HepG2 (cell line): ENCODE results near the gene ABCC1.

Experiments
- BORCS8-MEF2B ChIP-seq: sonication (generic); formaldehyde crosslinking; IDR thresholded peaks from 2 replicates; pipeline ENCODE4 v1.8.0; 2022; ENCODE audit warnings: mild to moderate bottlenecking, missing genetic modification reagents
- FOXA3 ChIP-seq: IDR thresholded peaks from 2 replicates; pipeline ENCODE4 v1.6.1; 2016; ENCODE audit warnings: missing genetic modification reagents, missing compliant biosample characterization
- HNF4A ChIP-seq: sonication (generic); formaldehyde crosslinking; IDR thresholded peaks from 2 replicates; pipeline ENCODE4 v1.4.0; 2020; ENCODE audit warnings: missing genetic modification reagents
- PRMT3 ChIP-seq: sonication (generic); formaldehyde crosslinking; IDR thresholded peaks from 2 replicates; pipeline ENCODE4 v1.8.1; 2022; ENCODE audit warnings: low read depth, mild to moderate bottlenecking, moderate library complexity, missing genetic modification reagents, borderline replicate concordance
- ZBTB44 ChIP-seq: sonication (generic); formaldehyde crosslinking; IDR thresholded peaks from 2 replicates; pipeline ENCODE4 v1.4.0; 2020; ENCODE audit warnings: missing genetic modification reagents
- ZBTB7B ChIP-seq: sonication (generic); formaldehyde crosslinking; IDR thresholded peaks from 2 replicates; pipeline ENCODE4 v1.4.0; 2020; ENCODE audit warnings: missing genetic modification reagents
- ZNF263 ChIP-seq: sonication (generic); formaldehyde crosslinking; IDR thresholded peaks from 2 replicates; pipeline ENCODE4 v1.4.0; 2020; ENCODE audit warnings: missing genetic modification reagents
- TF ChIP-seq, protein P1 (sequence below): sonication (generic); formaldehyde crosslinking; IDR thresholded peaks from 2 replicates; pipeline ENCODE4 v1.5.0; 2020; ENCODE audit warnings: mild to moderate bottlenecking, missing genetic modification reagents, moderate library complexity

DNA sequence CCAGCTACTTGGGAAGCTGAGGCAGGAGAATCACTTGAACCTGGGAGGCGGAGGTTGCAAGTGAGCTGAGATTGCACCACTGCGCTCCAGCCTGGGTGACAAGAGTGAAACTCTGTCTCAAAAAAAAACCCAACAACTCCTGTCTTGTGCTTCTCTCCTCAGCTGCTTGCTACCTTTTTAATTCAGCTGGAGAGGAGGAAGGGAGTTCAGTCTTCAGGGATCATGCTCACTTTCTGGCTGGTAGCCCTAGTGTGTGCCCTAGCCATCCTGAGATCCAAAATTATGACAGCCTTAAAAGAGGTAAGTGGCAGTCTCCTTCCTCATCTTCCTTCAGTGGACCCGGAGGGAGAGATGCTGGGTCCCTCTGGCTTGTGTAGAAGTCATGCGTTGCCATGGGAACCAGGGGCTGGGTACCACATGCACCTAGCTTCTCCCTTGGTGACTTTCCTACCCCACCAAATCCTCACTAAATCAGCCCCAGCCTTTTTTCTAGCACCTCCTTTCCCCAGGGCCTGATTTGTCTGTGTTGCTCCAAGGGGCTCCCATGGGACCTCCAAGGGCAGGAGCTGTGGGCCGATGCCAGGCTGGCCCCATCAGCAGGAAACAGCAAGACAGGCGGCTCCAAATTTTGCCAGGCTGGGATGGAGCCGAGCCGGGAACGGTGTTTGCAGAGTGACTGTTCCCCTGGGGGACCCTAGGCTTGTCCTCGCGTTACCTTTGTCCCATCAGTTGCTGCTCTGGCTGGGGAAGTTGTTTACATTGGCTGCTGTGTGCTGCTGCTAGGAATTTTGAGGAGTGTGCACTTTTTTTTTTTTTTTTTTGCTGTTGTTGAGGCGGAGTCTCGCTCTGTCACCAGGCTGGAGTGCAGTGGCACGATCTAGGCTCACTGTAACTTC, 65.2 kb downstream of the ABCC1 start:
- TF ChIP-seq FOXA3 (CRISPR knock-in tag) (peak; percentile 95), ZBTB7B (CRISPR knock-in tag) (0 out of 2 replicates have a peak, but pooled peaks have one; percentile 59), PRMT3 (CRISPR knock-in tag) (no peak), ZNF263 (no peak), ZBTB44 (CRISPR knock-in tag) (no peak), BORCS8-MEF2B (no peak), HNF4A (CRISPR knock-in tag) (peak; percentile 57; the same call in 1 of the 2 replicates)
- TF ChIP-seq, protein P1, sequence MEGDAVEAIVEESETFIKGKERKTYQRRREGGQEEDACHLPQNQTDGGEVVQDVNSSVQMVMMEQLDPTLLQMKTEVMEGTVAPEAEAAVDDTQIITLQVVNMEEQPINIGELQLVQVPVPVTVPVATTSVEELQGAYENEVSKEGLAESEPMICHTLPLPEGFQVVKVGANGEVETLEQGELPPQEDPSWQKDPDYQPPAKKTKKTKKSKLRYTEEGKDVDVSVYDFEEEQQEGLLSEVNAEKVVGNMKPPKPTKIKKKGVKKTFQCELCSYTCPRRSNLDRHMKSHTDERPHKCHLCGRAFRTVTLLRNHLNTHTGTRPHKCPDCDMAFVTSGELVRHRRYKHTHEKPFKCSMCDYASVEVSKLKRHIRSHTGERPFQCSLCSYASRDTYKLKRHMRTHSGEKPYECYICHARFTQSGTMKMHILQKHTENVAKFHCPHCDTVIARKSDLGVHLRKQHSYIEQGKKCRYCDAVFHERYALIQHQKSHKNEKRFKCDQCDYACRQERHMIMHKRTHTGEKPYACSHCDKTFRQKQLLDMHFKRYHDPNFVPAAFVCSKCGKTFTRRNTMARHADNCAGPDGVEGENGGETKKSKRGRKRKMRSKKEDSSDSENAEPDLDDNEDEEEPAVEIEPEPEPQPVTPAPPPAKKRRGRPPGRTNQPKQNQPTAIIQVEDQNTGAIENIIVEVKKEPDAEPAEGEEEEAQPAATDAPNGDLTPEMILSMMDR (CRISPR knock-in tag), result no peak
